Measurements from ENCODE around the gene KCNJ10.

DNA sequence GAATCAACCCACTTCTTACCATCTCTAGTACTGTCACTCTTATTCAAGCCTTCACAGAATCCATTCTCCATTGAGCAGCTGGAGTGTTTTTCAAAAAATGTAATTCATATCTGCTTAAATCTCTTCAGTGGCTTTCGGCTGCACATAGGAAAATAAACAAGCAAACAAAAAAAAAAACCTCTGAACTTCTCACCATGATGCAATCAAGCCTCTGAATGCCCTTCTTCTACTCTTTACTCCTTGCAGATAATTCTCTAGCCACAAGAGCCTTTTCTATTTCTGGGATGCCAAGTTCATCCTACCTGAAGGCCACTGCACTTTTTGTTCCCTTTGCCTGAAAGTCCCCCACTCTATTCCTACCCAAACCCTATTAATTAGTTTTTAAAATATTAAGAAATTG is 52.4 kb downstream of the KCNJ10 start:
- no peak for TF ChIP-seq CTCF (IDR thresholded peaks at IDR 0.05; ENCODE audit: insufficient read depth, low read depth, low read length)
- TF ChIP-seq EZH2 (IDR thresholded peaks at IDR 0.05; ENCODE audit: insufficient read depth, low read length), result no peak

Data from astrocyte (in vitro differentiated cells and primary cell).